ENCODE data around the gene PIR.

The PIR gene

GRCh38 chrX:15492469-15492868 is 664 bp downstream of the PIR start:
- DNase-seq, result no peak

GRCh38 chrX:15483891-15484290 is 9.2 kb downstream of the PIR start:
- DNase-seq, result no peak

- DNase-seq, result no peak
Measured at GRCh38 chrX:15475486-15475885, 17.6 kb downstream of the PIR start.

GRCh38 chrX:15475021-15475420 is 18.1 kb downstream of the PIR start:
- no peak for DNase-seq

GRCh38 chrX:15474028-15474427 is 19.1 kb downstream of the PIR start:
- no peak for DNase-seq

GRCh38 chrX:15472531-15472930 is 20.6 kb downstream of the PIR start:
- no peak for DNase-seq

GRCh38 chrX:15471028-15471427 is 22.1 kb downstream of the PIR start:
- peak in 49 of 58 donors; percentile 0 to 53 (median 12) for DNase-seq

- no peak for DNase-seq
Measured at GRCh38 chrX:15469613-15470012, 23.5 kb downstream of the PIR start.

GRCh38 chrX:15468036-15468435 is 25.1 kb downstream of the PIR start:
- peak in 6 of 58 donors; percentile 0 to 14 (median 0) for DNase-seq

GRCh38 chrX:15465896-15466651 is 27.1 kb downstream of the PIR start:
- DNase-seq, result no peak

GRCh38 chrX:15465347-15465746 is 27.8 kb downstream of the PIR start:
- DNase-seq, result no peak

- no peak for DNase-seq
Measured at GRCh38 chrX:15464704-15465103, 28.4 kb downstream of the PIR start.

- DNase-seq, result no peak
Measured at GRCh38 chrX:15451913-15452312, 41.2 kb downstream of the PIR start.

- no peak for DNase-seq
Measured at GRCh38 chrX:15448010-15448639, 45.0 kb downstream of the PIR start.

GRCh38 chrX:15441464-15441863 is 51.7 kb downstream of the PIR start:
- DNase-seq, result no peak

GRCh38 chrX:15438332-15438731 is 54.8 kb downstream of the PIR start:
- DNase-seq, result no peak

GRCh38 chrX:15437724-15438123 is 55.4 kb downstream of the PIR start:
- no peak for DNase-seq

- no peak for DNase-seq
Measured at GRCh38 chrX:15435836-15436619, 57.1 kb downstream of the PIR start.

- no peak for DNase-seq
Measured at GRCh38 chrX:15434205-15434604, 58.9 kb downstream of the PIR start.

GRCh38 chrX:15430584-15430983 is 62.5 kb downstream of the PIR start:
- DNase-seq, result no peak

GRCh38 chrX:15430076-15430475 is 63.1 kb downstream of the PIR start:
- no peak for DNase-seq

GRCh38 chrX:15425024-15425423 is 68.1 kb downstream of the PIR start:
- no peak for DNase-seq
